ENCODE results near the gene CPED1.
"Not testable (repeated sequence)": the region's sequence is repeated elsewhere in the genome, so short reads cannot be mapped to it uniquely, and the experiment has no call there.

CPED1 gene

GRCh38 chr7:120997882-120998474 is 9.5 kb downstream of the CPED1 start:
- no peak for DNase-seq

DNA sequence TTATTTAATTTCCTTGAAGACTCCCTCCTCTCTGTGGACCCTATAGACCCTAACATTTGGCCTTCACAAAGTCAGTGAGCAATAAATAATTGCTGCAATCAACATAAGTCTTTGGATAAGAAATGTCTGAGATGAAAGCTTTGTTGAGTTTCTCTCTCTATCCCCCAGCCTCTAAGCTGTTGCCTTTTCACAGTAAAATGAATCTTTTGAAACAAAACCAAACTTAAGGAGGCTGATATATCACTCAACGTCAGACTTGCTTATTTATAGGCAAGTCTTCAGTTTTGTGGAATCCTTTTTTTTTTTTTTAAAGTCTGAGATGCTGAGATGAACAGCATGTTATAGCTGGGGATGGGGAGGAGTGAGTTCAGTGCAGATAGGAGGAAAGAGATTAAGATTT is 10.0 kb downstream of the CPED1 start:
- peak; percentile 39 for DNase-seq

DNA sequence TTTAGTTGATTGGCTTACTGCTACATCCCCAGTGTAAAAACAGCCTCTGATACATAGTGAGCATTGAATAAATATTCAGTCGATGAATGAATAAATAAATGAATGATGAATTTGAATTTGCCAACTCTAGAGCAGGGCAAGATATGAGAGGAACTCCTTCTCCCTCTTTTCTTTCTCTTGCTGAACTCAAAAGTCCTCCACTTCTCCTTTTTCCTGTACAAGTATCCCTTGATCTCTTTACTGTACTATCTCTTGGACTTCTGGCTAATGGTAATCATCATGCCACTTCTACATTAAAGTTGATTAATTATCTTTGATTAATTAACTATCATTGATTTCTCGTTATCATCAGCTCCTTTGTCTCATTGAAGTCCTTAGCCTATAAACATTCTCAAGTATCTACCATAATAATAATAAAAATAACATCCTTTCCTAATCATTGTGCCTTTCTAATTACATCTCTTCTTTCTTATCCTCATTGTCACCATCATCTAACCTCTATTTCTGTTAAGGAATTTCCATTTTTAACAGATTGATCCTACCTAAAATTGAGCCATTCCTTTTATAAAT is 10.6 kb downstream of the CPED1 start:
- peak; percentile 39 for DNase-seq

GRCh38 chr7:121000081-121000983 is 11.8 kb downstream of the CPED1 start:
- DNase-seq: peak; percentile 72

DNA sequence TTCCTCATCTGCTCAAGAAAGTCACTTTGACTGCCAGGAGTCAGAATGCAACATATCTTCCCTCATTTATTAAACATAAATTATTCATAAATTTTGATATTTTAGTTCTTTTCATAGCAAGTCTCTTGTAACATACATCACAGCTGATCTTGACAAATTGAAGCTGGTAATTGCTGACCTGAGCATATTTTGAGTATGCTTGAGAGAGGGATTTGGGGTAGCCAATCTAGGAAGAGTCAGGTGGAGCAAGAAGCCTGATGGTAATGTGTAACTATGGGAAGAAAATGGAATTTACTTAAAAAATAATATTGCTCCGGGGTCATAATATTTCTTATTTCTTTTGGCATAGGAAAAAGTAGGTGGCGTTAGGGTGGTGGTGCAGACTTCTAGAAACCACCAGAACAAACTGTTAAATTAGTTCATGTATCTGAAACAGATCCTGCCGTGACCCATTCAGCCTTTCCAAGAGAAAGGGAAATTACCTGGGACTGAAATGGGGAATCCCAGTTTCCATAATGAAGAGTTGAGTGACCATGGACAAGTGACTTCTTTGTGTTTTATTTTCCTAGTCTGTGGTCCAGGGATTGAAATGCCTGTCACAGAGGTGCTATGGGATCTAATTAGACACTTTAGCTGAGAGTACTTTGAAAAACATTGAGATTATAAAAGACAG is 12.9 kb downstream of the CPED1 start:
- DNase-seq: no peak

- peak; percentile 35 for DNase-seq
Observed at GRCh38 chr7:121002048-121002756, 13.7 kb downstream of the CPED1 start.

DNA sequence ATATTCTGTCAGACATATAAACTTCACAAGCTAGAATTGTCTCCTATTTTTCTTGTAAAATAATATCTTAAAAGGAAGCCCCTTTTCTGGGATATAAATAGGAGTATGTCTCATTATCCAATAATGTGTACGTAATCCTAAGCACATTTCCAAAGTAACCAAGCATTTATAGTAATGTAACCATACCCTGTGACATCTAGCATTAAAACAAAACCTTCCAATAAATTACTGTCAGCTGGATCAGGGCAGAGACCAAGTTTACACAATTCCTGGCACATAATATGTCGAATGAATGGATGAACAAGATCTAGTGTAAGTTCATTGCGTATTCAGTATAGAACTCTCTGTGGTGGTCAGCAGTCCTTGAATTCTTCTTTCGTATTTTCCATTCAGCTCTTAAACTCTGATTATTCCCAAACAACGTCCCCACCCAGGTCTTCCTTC is 14.3 kb downstream of the CPED1 start:
- DNase-seq: no peak

DNA sequence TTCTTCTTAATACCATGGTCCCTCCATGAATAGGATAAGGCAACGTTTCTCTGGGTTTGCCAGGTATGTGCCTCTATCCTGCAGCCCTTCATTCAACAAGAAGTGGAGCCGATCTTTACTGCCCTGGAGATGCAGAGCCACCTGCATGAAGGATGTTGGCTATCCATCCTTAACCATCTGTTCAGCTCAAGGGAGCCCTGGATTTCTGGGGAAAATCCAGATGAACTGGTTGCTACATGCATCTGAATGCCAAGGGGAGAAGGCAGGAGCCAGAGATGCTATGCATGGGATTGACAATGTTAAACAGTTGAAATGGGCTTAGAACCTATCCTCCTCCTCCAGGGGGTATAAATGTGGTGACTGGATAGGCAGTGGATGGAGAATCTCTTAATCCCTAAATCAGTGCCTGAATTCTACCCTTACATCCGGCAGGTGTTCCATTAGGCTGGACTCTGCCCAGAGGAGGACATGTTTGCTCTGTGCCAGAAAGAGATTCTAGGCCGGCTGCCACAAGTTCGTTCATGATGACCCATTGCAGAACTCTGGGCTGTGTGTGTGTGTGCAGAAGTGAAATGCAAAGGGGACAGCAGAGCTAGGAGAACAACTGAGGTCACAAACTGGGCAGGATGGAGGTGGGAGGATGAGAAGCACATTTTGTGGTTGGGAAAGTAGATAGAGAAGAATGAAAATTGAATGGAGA is 15.6 kb downstream of the CPED1 start:
- no peak for DNase-seq

DNA sequence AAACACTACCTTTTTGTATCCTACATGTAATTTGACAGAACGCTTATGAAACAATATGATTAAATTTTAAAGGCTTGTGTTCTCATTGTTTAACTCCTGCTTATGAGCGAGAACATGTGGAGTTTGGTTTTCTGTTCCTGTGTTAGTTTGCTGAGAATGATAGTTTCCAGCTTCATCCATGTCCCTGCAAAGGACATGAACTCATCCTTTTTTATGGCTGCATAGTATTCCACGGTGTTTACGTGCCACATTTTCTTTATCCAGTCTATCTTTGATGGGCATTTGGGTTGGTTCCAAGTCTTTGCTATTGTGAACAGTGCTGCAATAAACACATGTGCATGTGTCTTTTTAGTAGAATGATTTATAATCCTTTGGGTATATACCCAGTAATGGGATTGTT is 16.5 kb downstream of the CPED1 start:
- not testable (repeated sequence) for DNase-seq

DNA sequence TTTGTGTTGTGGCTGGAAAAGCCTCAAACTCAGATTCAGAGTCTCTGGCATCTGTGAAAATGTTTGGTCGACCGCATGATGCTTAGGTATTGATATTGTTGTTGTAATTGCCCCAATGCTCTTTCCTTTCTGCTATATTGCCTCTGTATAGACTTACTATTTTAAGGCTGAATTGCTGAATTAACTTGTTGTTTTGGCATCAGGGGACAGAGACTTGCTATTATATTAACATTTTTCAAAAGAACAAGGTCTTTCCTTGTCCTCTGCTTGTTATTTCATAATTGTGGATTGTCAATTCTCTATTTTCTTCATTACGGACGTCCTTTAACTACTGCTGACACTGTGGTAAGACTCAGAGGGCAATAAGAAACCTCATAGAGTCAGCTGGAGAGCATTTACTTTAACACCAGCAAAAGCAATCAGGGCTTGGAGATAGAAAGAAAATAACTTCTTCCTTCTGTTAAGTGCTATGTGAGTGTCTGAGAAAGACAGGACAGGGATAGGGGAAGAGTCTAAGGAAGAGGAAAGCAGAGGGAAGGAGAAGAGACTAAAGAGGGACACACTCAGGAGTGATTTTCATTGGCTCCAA is 17.6 kb downstream of the CPED1 start:
- DNase-seq: no peak

DNA sequence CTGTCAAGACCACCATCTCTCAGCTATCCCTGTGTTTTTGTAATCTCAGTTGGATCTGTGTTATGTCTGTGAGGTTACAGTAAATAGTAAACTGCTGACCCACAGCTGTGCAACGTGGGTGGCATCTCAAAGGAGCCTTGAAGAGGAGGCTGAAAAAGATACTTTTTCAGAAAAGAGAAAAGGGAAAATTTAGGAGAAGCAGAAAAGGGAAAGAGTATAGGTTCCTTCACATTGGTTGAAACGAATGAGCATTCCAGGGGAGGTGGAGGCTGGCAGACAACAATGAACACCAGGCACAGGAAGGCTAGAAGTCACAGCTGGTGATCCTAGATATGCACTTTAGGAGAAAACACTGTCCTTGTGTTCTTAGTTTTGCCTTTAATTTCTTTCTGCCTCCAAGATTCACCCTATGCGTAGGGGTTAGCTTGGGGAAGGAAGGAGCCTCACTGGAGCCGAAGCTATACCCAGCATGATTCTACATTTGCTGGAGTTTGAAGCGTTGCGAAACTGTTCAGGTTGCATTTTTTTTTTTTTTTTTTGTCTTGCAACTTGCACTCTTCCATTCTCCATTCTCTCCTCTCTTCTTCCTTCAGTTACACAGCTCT is 18.3 kb downstream of the CPED1 start:
- DNase-seq: peak; percentile 26

DNA sequence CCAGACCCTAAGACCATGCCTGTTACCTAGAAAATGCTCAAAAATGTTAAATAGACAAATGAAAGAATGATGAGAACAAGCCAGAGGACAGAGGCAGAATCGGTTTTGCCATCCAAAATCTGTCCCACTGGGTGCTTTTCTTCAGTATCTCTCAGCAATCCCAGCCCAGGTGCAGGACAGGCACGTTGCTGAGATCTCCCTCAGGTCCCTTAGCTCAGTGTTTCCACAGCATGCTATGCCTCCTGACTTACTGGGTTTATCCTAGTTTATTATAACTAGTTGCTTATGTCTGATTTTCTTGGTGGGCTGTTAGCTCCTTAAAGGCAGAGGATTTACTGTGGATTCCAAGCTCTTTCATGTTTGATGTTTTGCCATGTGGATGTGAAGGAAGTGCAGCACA is 20.3 kb downstream of the CPED1 start:
- DNase-seq: no peak

DNA sequence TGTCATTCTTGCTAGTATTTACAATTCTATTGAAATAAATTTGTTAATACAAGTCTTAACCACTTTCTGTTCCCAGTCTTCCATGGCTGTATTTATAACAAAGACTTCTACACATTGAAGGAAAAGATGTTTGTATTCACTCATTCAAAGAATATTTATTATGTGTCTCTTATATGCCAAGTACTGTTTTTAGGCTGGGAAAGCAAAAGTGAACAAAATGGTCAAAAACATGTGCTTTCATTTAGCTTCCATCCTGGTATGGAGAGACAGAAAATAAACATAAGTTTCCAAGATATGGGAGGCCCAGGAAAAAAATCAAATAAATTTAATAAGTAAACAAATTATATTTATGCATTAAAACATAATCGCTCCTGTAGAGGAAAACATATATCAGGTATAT is 22.9 kb downstream of the CPED1 start:
- DNase-seq: no peak

DNA sequence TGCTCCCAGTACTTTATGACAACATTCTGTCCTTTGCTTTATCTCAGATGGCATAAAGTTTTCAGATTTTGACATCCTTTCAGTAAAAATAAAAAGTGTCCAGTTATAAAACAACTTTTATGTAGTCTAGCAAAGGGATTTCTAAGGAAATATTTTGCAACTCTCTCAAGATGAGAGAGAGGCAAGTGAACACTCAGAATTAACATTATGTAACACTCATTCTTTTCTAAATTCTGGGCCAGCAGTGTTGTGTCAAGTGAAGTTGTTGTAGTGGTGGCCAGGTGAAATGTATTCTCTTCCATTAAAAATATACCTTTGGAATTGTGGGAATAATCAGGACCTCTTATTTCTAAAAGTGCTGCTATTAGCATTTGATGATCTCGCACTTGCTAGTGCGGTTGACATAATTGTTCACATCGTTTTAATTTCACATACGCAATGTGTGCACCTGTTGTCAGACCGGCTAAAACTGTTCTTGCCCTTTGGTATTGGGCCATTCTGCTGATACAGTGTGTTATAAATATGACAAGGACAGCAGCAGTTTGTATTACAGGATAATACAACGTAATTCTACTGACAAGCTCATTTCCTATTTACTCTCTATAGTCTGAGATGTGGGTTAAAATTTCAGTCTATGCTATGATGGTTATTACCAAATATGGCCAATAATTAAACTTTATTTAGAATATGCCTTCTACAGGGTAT is 23.8 kb downstream of the CPED1 start:
- no peak for DNase-seq

GRCh38 chr7:121012919-121013318 is 24.4 kb downstream of the CPED1 start:
- DNase-seq: no peak

DNA sequence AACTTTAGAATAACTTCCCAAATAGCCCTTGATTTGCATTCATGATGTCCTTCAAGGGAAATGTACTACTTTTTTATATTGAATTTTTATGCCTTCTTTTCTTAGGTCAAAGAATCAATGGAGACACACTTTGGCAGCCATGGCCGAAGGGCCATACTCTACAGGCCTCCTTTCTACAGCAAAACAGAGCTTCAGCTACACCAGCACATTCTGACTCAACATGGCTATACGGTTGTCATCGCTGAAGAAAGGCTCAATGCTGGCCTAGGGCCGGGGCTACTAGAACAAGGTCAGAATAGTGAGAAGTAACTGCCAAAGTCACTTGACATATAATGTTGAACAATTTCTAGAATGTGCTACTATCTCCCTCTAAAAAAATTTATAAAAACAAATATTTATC is 27.0 kb downstream of the CPED1 start:
- no peak for DNase-seq

GRCh38 chr7:121016966-121017365 is 28.5 kb downstream of the CPED1 start:
- DNase-seq: no peak

- no peak for DNase-seq
Observed at GRCh38 chr7:121017586-121017985, 29.1 kb downstream of the CPED1 start.

GRCh38 chr7:121019018-121019417 is 30.5 kb downstream of the CPED1 start:
- peak; percentile 9 for DNase-seq

DNA sequence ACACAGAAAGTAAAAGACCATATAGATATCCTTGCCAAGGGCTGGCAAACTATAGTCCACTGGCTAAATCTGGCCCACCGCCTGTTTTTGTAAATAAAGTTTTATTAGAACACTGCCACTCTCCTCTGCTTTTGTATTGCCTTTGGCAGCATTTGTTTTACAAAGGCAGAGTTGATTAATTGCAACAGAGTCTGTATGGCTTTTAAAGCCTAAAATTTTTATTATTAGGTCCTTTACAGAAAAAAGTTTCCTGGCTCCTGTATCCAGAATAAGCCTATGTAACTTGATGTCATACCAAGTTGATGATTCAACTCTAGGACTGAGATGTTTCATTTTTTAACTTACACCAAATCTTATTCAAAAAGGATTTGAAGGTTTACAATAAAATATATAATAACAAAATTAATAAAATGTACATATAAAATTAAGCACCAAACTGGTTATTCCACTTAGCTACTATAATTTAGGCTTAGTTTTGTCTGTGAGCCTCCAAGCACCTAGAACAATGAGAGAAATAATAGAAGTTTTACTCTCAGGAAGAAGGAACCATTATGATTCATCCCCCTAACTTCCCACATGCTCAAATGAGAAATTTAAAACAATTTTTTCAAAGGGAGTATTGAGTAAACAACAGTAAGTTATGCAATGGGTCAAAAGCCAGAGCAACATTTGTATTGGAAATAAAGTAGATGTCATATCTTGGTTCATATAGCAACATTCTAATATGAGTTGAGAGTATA is 31.9 kb downstream of the CPED1 start:
- DNase-seq: peak; percentile 18
